GM21381 (cell line): ENCODE data around the gene ERCC4.

ENCODE experiments used
- ATAC-seq: cut with Tn5 transposase; IDR thresholded peaks from one replicate; pipeline ENCODE4 v1.9.1; 2021; ENCODE audit warnings: mild to moderate bottlenecking, moderate library complexity; ENCODE audit not compliant: unreplicated experiment

Gene ERCC4

DNA sequence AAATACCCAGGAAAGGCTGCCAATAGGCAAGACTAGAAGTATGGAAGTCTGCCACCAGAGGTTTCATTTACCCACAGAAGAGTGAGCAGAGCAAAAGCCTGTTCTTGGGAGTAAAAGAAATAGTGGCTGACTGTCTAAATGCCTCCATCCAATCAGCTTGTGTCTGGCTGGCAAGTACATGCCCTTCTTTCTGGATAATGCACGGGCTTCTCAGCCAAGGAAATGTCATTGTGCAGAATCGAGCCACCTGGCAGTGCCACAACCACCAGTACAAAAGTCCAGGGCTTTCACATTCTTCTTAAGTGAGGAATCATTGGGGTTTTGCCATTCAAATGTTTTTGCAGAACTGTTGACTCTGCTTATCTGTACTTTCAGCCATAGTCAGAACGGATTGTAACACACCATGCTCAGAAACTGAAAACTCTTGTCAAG is 10.1 kb upstream of the ERCC4 start:
- no peak for ATAC-seq

DNA sequence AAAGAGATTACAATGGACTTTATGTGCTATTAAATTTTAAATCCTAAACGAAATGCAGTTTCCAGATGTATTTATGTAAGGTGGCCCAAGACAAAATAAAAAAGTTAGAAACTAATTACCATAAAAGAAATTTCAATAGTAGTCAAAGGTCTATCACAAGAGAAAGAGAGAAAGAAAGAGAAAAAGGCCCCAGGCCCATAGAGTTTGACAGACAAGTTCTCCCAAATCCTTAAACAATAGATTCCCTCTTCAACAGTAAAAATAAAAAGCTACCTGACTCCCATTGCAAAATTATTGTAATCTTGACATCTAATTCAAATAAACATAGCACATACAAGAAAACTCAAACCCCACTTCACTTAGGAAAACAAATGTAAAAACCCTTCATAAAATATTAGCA is 8.6 kb upstream of the ERCC4 start:
- ATAC-seq = no peak

DNA sequence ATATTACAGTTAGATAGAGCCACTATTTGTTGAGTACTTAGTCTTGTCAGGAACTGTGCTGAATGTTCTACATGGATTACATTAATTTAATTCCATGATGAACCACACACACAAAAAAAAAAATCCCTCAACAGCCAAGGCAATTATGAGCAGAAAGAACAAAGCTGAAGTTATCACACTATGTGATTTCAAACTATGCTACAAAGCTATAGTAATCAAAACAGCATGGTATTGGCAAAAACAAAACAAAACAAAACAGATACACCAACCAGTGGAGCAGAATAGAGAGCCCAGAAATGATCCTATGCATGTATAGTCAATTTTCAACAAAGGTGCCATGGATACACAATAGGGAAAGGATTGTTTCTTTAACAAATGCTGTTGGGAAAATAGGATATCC is 8.1 kb upstream of the ERCC4 start:
- ATAC-seq = no peak

DNA sequence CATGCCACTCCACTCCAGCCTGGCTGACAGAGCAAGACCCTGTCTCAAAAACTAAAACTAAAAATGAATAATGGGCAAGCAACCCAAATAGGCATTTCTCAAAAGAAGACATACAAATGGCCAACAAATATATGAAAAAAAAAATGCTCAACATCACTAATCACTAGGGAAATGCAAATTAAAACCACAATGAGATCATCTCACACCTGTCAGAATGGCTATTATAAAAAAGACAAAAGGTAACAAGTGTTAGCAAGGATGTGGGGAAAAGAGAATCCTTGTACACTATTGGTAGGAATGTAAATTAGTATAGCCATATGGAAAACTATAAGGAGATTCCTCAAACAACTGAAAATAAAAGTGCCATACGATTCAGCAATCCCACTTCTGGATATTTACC is 7.1 kb upstream of the ERCC4 start:
- ATAC-seq = no peak

DNA sequence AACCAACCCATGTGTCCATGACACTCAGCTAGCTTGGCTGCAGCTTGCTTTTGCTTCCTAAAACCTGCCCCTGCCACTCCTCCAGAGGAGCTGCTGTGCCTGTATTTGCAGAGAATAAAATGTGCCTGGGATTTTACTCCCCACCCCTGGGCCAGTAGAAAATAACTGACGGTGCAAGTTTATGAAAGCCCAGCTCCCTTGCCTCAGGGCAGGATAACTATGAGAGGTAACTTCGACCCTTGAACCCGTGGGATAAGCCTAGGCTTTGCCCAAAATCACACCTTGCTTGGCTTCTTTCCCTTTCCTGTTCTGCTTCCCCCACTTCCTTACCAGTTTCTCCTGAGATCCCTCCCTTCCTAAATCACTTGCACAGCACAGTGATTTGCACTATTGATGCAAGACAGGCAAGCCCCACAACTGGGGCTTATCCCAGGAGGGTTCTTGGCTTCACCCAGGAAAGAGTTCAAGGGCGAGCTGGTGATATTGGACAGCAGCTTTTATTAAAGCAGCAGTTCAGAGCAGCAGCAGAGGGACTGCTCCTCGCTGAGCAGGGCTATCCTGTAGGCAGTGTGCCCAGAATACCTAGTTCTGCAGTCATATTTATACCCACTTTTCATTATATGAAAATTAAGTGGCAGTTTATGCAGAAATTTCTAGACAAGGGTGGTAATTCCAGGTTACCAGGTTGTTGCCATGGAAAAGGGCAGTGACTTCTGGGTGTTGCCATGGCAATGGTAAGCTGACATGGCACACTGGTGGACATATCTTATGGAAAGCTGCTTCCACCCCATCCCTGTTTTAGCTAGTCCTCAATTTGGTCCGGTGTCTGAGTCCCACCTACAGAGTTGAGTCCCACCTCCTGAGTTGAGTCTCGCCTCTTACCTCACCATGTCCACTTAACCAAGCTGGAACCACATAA is 6.3 kb upstream of the ERCC4 start:
- no peak for ATAC-seq

DNA sequence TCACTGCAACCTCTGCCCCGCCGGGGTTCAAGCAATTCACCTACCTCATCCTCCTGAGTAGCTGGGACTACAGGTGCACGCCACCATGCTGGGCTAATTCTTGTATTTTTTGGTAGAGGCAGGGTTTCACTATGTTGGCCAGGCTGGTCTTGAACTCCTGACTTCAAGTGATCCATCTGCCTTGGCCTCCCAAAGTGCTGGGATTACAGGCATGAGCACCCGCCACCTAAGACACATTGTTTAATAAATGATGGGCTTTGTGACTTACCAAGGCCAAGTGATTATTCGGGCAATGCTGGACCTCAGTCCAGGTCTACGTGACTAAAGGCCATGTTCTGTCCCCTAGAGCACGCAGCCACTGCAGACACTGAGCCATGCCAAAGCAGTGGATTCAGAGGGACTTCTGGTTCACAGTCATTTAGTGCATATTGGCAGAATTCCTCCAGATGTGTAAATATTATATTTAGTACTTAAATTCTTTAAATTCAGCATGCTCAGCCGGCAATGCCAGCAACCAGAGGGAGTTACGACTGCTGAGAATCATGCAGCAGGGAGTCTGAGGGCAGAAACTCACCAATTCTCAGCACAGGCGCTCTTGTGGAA is 4.8 kb upstream of the ERCC4 start:
- ATAC-seq = no peak

DNA sequence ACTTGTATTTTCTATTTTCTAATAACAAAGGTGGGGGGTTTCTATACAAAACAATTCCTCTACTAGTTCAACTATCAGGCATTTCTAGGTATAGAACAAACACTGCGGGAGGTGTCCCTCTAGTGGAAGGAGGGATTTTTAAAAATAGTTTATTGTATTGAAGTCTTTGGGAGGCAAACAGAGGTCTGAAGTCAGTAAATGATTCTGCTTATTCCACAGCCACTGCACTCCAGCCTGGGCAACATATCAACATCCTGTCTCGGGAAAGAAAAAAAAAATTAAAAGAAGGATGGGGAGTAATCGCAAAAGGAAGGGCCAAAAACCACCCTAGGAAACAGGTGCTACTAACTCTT is 648 bp upstream of the ERCC4 start:
- no peak for ATAC-seq

DNA sequence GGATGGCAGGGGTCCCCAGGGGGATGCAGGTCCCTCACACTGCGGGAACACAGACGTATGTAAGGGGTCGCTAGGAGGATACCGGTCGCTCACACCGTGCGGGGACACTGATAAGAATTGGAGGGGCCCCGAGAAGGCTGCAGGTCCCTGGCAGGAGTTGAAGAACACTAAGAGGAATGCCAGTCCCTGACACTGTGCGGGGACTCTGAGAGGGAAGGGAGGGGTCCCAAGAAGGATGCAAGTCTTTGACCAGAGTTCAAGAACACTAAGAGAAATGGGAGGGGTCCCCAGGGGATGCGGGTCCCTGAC is 510 bp downstream of the ERCC4 start:
- no peak for ATAC-seq

DNA sequence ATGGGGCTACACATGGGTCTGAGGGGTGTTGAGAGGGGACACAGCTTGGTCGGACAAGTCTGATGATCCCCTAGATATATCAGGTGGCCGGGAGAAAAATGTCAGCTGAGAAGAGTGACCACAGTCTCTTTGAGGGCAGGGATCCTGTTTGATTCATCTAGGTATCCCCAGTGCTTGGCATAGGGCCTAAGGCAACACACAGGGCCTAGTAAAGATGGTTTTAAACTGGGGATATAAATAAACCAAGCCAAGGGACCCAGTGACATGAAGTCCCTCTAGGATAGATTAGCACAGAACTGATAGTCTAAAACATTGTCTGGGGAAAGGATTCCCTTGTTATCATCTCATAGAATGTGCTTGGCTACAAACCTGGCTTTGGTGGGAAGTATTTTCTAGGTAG is 1.4 kb downstream of the ERCC4 start:
- ATAC-seq = no peak

DNA sequence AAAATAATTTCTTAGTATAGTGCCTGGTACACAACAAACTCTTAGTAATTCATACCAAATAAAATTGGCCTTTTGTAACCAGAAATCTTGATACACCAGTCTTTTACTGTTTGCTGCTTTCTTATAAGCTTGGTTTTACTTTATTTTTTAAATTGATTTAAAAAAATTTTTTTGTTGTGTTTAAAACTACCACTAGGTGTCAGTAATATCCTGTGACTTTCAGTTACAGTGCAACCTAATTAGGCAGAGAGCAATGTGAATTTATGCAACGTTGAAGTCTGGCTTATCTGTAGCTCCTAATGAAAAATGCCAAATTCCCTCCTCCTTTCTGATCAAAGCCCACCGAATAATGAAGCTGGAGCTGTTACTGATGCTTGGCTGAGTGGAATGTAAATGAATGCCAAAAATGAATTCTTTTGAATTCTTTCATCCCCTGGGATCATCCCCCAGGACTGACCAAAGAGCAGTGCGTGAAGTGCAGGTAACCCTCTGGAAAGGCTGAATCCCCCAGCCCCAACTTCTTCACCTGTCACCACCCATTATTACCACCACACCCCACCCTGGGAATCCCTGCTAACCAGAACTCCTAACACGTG is 3.8 kb downstream of the ERCC4 start:
- no peak for ATAC-seq

DNA sequence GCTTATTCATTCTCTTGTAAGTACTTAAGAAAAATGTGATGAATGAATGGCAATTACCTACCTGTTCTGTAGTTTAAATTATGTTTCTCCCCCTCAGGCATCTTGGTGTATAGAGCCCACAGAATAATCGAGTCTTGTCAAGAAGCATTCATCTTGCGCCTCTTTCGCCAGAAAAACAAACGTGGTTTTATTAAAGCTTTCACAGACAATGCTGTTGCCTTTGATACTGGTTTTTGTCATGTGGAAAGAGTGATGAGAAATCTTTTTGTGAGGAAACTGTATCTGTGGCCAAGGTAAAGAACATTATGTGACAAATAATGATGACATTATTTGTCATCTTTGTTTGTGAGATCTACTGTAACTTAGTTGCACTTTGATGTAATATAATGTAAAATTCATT is 6.5 kb downstream of the ERCC4 start:
- no peak for ATAC-seq

DNA sequence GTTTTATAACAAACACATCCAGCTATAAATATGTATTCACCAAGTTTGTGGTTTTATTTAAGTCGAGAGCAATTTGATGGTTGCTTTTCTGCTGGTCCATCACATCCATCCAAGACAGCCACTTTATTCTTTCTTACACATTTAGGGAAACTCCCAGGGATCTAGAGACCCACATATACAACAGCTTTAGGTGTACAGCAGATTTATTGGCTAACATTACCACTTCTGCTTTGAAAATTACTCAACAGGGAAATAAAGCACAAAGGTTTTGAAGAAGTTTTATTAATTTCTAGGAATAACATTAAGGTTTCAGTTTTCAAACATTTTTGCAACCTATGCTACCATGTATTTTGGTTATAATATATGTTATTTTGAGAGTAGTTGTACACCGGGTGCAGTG is 6.9 kb downstream of the ERCC4 start:
- ATAC-seq = no peak

DNA sequence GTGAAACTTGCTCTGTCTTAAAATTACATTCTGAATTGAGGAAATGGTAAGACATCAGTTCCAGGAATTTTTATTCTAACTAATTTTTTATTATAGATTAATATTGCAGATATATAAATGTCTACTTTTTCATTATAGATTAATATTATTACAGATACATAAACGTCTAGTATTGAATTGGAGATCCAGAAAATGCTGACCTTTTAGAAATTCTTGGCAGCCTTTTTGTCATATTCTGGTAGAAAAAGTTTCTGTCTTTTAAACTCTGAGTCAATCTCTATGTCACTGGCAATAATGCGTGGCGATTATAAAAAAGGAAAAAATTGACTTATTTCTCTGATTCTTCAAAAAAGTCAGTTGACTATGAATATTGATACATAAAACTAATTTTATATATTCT is 8.7 kb downstream of the ERCC4 start:
- no peak for ATAC-seq

DNA sequence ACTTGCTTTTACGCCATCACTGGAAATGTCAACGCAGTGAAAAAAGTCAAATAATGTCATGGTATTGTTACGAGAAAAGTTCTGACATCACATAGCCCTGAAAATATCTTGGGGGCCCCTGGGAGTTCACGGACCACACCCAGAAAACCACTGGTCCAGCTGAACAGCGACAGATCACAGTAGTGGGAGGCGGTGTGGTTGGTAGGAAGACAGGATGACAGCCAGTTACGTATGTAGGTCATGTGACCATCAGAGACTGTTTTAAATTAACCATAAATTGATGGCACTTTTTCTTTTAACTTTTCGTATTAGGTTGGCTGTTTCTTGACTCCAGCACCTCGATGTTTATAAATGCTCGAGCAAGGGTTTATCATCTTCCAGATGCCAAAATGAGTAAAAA is 11.9 kb downstream of the ERCC4 start:
- no peak for ATAC-seq

DNA sequence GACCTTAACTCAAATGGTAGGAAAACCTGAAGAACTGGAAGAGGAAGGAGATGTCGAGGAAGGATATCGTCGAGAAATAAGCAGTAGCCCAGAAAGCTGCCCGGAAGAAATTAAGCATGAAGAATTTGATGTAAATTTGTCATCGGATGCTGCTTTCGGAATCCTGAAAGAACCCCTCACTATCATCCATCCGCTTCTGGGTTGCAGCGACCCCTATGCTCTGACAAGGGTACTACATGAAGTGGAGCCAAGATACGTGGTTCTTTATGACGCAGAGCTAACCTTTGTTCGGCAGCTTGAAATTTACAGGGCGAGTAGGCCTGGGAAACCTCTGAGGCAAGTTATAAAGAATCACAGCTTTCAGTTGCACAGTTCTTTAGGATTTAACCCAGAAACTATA is 15.5 kb downstream of the ERCC4 start:
- no peak for ATAC-seq

DNA sequence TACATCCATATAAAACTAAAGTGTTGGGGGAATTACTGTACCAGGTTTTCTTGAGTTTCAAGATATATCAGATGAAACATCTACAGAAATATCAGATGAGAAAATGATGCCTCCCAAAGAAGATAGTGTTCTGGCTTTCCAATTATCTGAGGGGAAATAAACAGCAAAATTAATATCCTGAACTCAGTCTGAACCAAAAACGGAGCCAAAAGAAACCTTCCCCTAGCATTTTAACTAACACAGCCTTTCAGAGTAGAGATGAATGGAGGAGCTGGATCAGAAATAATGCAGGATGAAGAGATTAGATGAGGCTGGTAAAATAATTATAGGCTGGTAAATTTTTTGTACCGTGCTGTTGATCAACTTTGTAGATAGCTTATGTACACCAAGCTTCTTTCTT is 16.2 kb downstream of the ERCC4 start:
- ATAC-seq = no peak

DNA sequence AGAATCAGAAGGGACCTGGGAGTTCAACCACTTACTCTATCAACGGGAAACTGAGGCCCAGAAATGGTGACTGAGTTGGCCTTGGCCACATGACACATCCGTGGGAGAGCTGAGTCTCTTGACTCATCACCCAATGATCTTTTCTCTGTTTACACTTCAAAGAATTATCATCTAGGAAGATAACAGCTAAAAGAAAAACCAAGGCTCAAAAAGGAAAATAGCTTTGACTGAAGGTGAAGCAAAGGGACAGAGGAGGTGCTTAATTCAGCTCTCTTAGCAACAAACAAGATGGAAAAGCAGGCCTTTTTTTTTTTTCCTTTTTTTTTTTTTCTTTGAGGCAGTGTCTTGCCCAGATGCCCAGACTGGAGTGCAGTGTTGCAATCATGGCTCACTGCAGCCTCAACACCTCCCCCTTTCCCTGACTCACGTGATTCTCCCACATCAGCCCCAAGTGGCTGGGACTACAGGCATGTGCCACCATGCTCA is 16.7 kb downstream of the ERCC4 start:
- ATAC-seq = no peak

DNA sequence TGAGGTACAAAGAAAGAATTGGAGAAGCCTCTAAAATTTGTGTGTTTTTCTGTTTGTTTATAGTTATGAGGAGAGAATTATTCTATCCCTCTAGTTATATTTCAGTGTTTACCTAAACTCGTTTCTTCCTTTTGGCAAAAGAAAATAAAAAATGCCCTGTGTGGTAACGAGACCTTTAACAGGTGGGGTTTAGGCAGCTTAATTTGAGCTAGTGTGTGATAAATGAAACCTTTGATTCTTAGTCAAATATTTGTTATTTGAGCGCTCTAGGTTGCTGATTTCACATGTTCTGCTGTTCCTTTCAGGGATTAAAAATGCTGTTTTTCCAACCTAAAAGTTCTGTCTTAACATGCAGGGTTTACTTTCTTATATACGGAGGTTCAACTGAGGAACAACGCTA is 17.5 kb downstream of the ERCC4 start:
- ATAC-seq = no peak

DNA sequence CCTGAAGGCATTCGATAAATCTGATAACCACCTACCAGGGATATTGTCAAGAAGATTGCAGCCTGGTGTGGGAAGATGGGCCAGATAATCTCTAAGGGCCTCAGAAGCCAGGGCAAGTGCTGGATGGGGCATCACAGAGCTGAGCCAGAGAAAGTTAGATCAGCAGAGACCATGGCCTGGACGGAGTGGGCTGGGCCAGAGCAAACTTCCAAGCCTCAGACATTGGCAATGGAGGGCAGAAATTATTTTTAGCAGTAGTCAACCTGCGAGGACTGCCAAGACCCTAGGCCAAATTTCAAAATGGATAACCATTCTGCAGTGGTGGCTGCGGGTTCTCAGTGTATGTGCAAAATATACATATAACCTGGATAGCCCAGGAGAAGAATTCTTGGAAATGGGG is 18.5 kb downstream of the ERCC4 start:
- ATAC-seq = no peak

DNA sequence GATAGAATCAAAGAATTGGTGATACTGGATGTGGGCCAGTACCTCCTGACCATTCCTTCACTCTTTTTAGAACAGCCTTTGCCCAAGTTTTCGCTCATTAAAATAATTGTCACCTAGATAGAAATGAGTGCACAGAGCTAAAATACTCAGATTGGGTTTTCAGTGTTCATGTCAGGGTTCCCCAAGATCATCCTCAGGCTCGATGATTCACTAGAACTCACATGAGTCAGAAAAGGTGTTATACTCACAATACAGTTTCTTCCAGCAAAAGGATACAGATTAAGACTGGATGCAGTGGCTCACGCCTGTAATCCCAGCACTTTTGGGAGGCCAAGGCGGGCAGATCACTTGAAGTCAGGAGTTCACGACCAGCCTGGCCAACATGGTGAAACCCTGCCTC is 19.9 kb downstream of the ERCC4 start:
- no peak for ATAC-seq

DNA sequence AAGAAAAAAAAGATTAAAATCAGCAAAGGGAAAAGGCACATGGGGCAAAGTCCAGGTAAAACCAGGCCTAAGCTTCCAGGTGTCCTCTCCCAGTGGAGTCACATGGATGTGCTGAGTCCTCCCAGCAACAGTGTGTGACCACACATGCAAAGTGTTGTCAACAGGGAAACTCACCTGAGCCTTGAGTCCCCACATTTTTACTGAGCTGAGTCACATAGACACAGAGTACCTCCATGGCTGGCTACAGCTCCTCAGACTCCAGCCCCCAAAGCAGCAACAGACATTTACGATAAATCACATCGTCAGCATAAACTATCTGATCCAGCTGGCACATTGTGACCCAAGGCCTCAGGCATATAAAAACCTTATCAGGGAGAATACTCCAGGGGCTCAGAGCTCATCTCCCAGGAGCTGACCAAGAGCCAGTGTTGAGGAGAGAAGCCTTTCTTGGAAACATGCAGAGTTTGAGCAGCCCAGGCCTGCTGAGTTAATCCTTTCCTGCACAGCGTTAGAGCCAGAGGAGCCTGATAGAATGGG is 20.5 kb downstream of the ERCC4 start:
- ATAC-seq = no peak

DNA sequence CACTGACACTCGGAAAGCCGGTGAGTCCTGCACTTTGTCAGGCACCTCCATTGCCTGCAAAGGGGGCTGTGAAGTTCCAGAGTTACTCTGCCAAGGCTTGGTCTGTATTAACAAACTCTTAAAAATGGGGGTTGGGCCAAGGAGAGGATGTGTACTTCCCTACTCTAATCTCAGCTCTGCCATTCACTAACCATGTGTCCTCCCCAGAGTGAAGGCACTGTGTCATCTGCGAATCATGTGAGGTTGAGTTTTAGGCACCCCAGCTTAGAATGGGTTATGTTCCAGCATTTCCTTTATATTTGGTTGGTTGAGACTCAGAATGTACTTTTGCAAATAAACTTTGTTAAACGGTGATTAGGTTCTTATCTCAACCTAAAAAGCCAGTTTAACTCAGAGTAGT is 24.9 kb downstream of the ERCC4 start:
- ATAC-seq = no peak
